ENCODE data around the gene CEP112.

Gene CEP112

GRCh38 chr17:66076546-66077190, 115.3 kb downstream of the CEP112 start:
- ChIA-PET POLR2A (no interaction called here), CTCF (no interaction called here)
- no peak for DNase-seq (ENCODE audit: extremely low spot score)
- TF ChIP-seq TARDBP (IDR thresholded peaks at IDR 0.05) (no peak), NFRKB (IDR thresholded peaks at IDR 0.05) (no peak), LEF1 (IDR thresholded peaks at IDR 0.05; ENCODE audit: borderline replicate concordance) (no peak), ZNF384 (IDR thresholded peaks at IDR 0.05) (no peak), SP1 (IDR thresholded peaks at IDR 0.05) (no peak), ARNT (IDR thresholded peaks at IDR 0.05) (no peak), BHLHE40 (IDR thresholded peaks at IDR 0.05; ENCODE audit: borderline replicate concordance) (no peak), FOXM1 (IDR thresholded peaks at IDR 0.05; ENCODE audit: borderline replicate concordance) (no peak), SUZ12 (IDR thresholded peaks at IDR 0.05) (no peak), PKNOX1 (IDR thresholded peaks at IDR 0.05) (no peak), ELF4 (IDR thresholded peaks at IDR 0.05) (no peak)

- DNase-seq (ENCODE audit: extremely low spot score): no peak
- POLR2A ChIA-PET: no interaction called here
- CTCF ChIA-PET: no interaction called here
- no peak for TF ChIP-seq SUZ12 (IDR thresholded peaks at IDR 0.05)
- no peak for TF ChIP-seq FOXA1 (IDR thresholded peaks at IDR 0.05)
- no peak for TF ChIP-seq LEF1 (IDR thresholded peaks at IDR 0.05; ENCODE audit: borderline replicate concordance)
- TF ChIP-seq FOXK2 (IDR thresholded peaks at IDR 0.05): no peak
- TF ChIP-seq CTBP1 (IDR thresholded peaks at IDR 0.05; ENCODE audit: borderline replicate concordance): no peak
- TF ChIP-seq SP1 (IDR thresholded peaks at IDR 0.05): no peak
- TF ChIP-seq L3MBTL2 (conservative IDR thresholded peaks at IDR 0.05): no peak
- TF ChIP-seq ARNT (IDR thresholded peaks at IDR 0.05): no peak
- no peak for TF ChIP-seq BHLHE40 (IDR thresholded peaks at IDR 0.05; ENCODE audit: borderline replicate concordance)
- TF ChIP-seq TARDBP (IDR thresholded peaks at IDR 0.05): no peak
- TF ChIP-seq HDGF (IDR thresholded peaks at IDR 0.05; ENCODE audit: borderline replicate concordance): no peak
- TF ChIP-seq PKNOX1 (IDR thresholded peaks at IDR 0.05): no peak
- TF ChIP-seq ELF4 (IDR thresholded peaks at IDR 0.05): no peak
- TF ChIP-seq NFRKB (IDR thresholded peaks at IDR 0.05): no peak
- TF ChIP-seq ZNF384 (IDR thresholded peaks at IDR 0.05): no peak
- TF ChIP-seq FOXM1 (IDR thresholded peaks at IDR 0.05; ENCODE audit: borderline replicate concordance): no peak
Measured at GRCh38 chr17:66073384-66073783, 118.5 kb downstream of the CEP112 start.

GRCh38 chr17:66063686-66064085, 128.2 kb downstream of the CEP112 start:
- no peak for DNase-seq (ENCODE audit: extremely low spot score)
- ChIA-PET POLR2A (no interaction called here), CTCF (no interaction called here)

GRCh38 chr17:66056148-66056547, 135.8 kb downstream of the CEP112 start:
- DNase-seq (ENCODE audit: extremely low spot score): no peak
- CTCF ChIA-PET: no interaction called here
- TF ChIP-seq ZNF384 (IDR thresholded peaks at IDR 0.05) (no peak), SUZ12 (IDR thresholded peaks at IDR 0.05) (no peak), FOXK2 (IDR thresholded peaks at IDR 0.05) (no peak), HDGF (IDR thresholded peaks at IDR 0.05; ENCODE audit: borderline replicate concordance) (no peak), ARNT (IDR thresholded peaks at IDR 0.05) (no peak), SP1 (IDR thresholded peaks at IDR 0.05) (no peak), L3MBTL2 (conservative IDR thresholded peaks at IDR 0.05) (no peak), ELF4 (IDR thresholded peaks at IDR 0.05) (no peak), FOXA1 (IDR thresholded peaks at IDR 0.05) (no peak), FOXM1 (IDR thresholded peaks at IDR 0.05; ENCODE audit: borderline replicate concordance) (no peak), BHLHE40 (IDR thresholded peaks at IDR 0.05; ENCODE audit: borderline replicate concordance) (no peak), CTBP1 (IDR thresholded peaks at IDR 0.05; ENCODE audit: borderline replicate concordance) (no peak), TARDBP (IDR thresholded peaks at IDR 0.05) (no peak), PKNOX1 (IDR thresholded peaks at IDR 0.05) (no peak)
- POLR2A ChIA-PET: no interaction called here

More at GRCh38 chr17:66063686-66064085, 128.2 kb downstream of the CEP112 start:
- TF ChIP-seq NFRKB (IDR thresholded peaks at IDR 0.05) (no peak), ZNF384 (IDR thresholded peaks at IDR 0.05) (no peak), PKNOX1 (IDR thresholded peaks at IDR 0.05) (no peak), LEF1 (IDR thresholded peaks at IDR 0.05; ENCODE audit: borderline replicate concordance) (no peak), BHLHE40 (IDR thresholded peaks at IDR 0.05; ENCODE audit: borderline replicate concordance) (no peak), FOXK2 (IDR thresholded peaks at IDR 0.05) (no peak), ARNT (IDR thresholded peaks at IDR 0.05) (no peak), SP1 (IDR thresholded peaks at IDR 0.05) (no peak), HDGF (IDR thresholded peaks at IDR 0.05; ENCODE audit: borderline replicate concordance) (no peak)

GRCh38 chr17:66054242-66054641, 137.7 kb downstream of the CEP112 start:
- TF ChIP-seq NFRKB (IDR thresholded peaks at IDR 0.05) (no peak), FOXK2 (IDR thresholded peaks at IDR 0.05) (no peak), ARNT (IDR thresholded peaks at IDR 0.05) (no peak), L3MBTL2 (conservative IDR thresholded peaks at IDR 0.05) (no peak), PKNOX1 (IDR thresholded peaks at IDR 0.05) (no peak), FOXA1 (IDR thresholded peaks at IDR 0.05) (no peak), FOXM1 (IDR thresholded peaks at IDR 0.05; ENCODE audit: borderline replicate concordance) (no peak), TARDBP (IDR thresholded peaks at IDR 0.05) (no peak), HDGF (IDR thresholded peaks at IDR 0.05; ENCODE audit: borderline replicate concordance) (no peak), SP1 (IDR thresholded peaks at IDR 0.05) (no peak), BHLHE40 (IDR thresholded peaks at IDR 0.05; ENCODE audit: borderline replicate concordance) (no peak), CTBP1 (IDR thresholded peaks at IDR 0.05; ENCODE audit: borderline replicate concordance) (no peak), ELF4 (IDR thresholded peaks at IDR 0.05) (no peak), SUZ12 (IDR thresholded peaks at IDR 0.05) (no peak), ZNF384 (IDR thresholded peaks at IDR 0.05) (no peak), LEF1 (IDR thresholded peaks at IDR 0.05; ENCODE audit: borderline replicate concordance) (no peak)
- ChIA-PET POLR2A (no interaction called here), CTCF (interaction anchor here (0.5 kb wide), 1 partner anchor 822 kb away, joined by 3 read pairs; no protein-coding TSS in a partner anchor)
- no peak for DNase-seq (ENCODE audit: extremely low spot score)

Data from HEK293T (cell line).